Measurements from ENCODE around the gene CDH2.

DNA sequence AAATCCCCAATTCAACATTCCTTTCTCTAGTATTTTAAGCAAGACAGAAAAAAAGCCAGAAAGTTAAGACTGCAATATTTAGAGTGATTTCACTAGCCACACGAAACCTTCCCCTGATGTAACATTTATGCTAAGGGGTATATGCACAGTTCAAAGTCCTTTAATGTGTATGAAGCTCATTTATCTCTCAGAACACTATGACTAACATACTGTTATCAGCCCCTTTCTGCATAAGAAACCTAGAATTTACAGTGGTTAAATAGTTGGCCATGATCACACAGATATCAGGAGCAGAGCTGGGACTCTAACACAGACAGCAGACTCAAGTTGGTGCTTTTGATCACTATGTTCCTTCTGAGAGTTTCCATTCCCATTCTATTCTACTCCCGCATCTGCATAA, 185.5 kb downstream of the CDH2 start:
- TF ChIP-seq ARNTL (CRISPR knock-in tag; IDR thresholded peaks at IDR 0.05; ENCODE audit: borderline replicate concordance, low read depth) (no peak), ZFP3 (CRISPR knock-in tag; IDR thresholded peaks at IDR 0.05) (no peak), BACH2 (CRISPR knock-in tag; IDR thresholded peaks at IDR 0.05; ENCODE audit: borderline replicate concordance) (no peak), CSDC2 (CRISPR knock-in tag; IDR thresholded peaks at IDR 0.05) (no peak), TCF4 (CRISPR knock-in tag; IDR thresholded peaks at IDR 0.05; ENCODE audit: borderline replicate concordance) (no peak)
- TF ChIP-seq, protein P1, sequence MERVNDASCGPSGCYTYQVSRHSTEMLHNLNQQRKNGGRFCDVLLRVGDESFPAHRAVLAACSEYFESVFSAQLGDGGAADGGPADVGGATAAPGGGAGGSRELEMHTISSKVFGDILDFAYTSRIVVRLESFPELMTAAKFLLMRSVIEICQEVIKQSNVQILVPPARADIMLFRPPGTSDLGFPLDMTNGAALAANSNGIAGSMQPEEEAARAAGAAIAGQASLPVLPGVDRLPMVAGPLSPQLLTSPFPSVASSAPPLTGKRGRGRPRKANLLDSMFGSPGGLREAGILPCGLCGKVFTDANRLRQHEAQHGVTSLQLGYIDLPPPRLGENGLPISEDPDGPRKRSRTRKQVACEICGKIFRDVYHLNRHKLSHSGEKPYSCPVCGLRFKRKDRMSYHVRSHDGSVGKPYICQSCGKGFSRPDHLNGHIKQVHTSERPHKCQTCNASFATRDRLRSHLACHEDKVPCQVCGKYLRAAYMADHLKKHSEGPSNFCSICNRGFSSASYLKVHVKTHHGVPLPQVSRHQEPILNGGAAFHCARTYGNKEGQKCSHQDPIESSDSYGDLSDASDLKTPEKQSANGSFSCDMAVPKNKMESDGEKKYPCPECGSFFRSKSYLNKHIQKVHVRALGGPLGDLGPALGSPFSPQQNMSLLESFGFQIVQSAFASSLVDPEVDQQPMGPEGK (CRISPR knock-in tag; IDR thresholded peaks at IDR 0.05; ENCODE audit: borderline replicate concordance) = no peak
- TF ChIP-seq, protein P2, sequence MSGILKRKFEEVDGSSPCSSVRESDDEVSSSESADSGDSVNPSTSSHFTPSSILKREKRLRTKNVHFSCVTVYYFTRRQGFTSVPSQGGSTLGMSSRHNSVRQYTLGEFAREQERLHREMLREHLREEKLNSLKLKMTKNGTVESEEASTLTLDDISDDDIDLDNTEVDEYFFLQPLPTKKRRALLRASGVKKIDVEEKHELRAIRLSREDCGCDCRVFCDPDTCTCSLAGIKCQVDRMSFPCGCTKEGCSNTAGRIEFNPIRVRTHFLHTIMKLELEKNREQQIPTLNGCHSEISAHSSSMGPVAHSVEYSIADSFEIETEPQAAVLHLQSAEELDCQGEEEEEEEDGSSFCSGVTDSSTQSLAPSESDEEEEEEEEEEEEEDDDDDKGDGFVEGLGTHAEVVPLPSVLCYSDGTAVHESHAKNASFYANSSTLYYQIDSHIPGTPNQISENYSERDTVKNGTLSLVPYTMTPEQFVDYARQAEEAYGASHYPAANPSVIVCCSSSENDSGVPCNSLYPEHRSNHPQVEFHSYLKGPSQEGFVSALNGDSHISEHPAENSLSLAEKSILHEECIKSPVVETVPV (CRISPR knock-in tag; IDR thresholded peaks at IDR 0.05) = no peak
